Colonic mucosa (tissue), 4 donors: ENCODE measurements around the gene DLEU7. TPM values are rescaled to one million over a fixed set of nuclear protein-coding genes. Genes with fewer than 3 reads are reported as not detected.

Experiments
- DNase-seq: peaks from one replicate; pipeline ENCODE4 v3.0.0-alpha.2; 2020
- H3K27ac ChIP-seq: fragments of 200-600 bp; one replicate; pipeline ENCODE4 v1.8.0; 2021
- H3K27me3 ChIP-seq: fragments of 200-600 bp; one replicate; pipeline ENCODE4 v1.8.0; 2021
- H3K36me3 ChIP-seq: fragments of 200-600 bp; one replicate; pipeline ENCODE4 v1.8.0; 2021
- H3K4me1 ChIP-seq: fragments of 200-600 bp; one replicate; pipeline ENCODE4 v1.8.0; 2021; ENCODE audit warnings: mild to moderate bottlenecking
- H3K4me3 ChIP-seq: fragments of 200-600 bp; one replicate; pipeline ENCODE4 v1.8.0; 2021
- H3K9ac ChIP-seq, 2 donors: one replicate each; pipeline ENCODE4 v1.7.0; 2013; ENCODE audit warnings: control low read depth in 2 of 2, low read depth in 2 of 2, low read length in 2 of 2
- H3K9me3 ChIP-seq: fragments of 200-600 bp; one replicate; pipeline ENCODE4 v1.8.0; 2021
- intact Hi-C: fragments of 100-400 bp; cut with DNase I; formaldehyde crosslinking; loops from one replicate; pipeline ENCODE4 v1.14.1; 2022
- total RNA-seq, 2 donors: library from RNA; stranded (reverse); fragmentation: NEBNext Ultra II Directional in 1 of 2; extraction: Animal tissue kit (Norgen Biotek cat#: 25700) in 1 of 2; gene quantifications; one replicate each; pipeline ENCODE4 v1.2.1, GENCODE V29; 2021
- TF ChIP-seq, protein P1 (sequence below): fragments of 200-600 bp; IDR thresholded peaks from one replicate; pipeline ENCODE4 v1.8.0; 2022; ENCODE audit warnings: antibody characterized with exemption, mild to moderate bottlenecking
- donor health status: healthy.
- donor health status: DM: no; HTN: no; CAD: no.
- donor health status: DM: no; HTN: no; CAD: no.

Gene DLEU7
- total RNA-seq, 2 donors from 2014 or later, result 0.11 TPM; not detected in 1

DNA sequence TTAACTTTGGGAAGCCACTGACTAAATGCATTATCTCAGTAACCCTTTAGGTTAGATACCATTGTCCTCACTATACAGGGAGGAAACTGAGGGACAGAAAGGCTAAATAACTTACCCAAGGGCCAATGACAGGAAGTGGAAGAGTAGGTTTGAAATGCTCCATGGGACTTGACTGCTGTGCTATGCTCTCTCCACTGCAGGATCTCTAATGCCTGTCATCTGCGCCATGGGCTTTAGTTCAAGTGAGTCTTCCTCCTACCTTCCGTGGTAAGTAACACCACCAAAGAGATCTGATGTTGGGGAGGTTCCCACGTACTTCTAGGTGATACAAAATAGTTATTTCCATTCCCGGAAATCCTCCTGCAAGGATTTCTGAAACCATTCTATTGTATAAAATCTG is 3.7 kb downstream of the DLEU7 start:
- Histone ChIP-seq H3K9me3 (no peaks in the 10 kb centered on the region), H3K27ac (no peak overlapping the region), H3K4me3 (no peak overlapping the region), H3K4me1 (no peaks in the 10 kb centered on the region), H3K9ac (no peak overlapping the region), H3K36me3 (no peaks in the 10 kb centered on the region), H3K27me3 (peaks cover 8% of the 10 kb centered on the region)
- DNase-seq, result no peak
- TF ChIP-seq, protein P1, sequence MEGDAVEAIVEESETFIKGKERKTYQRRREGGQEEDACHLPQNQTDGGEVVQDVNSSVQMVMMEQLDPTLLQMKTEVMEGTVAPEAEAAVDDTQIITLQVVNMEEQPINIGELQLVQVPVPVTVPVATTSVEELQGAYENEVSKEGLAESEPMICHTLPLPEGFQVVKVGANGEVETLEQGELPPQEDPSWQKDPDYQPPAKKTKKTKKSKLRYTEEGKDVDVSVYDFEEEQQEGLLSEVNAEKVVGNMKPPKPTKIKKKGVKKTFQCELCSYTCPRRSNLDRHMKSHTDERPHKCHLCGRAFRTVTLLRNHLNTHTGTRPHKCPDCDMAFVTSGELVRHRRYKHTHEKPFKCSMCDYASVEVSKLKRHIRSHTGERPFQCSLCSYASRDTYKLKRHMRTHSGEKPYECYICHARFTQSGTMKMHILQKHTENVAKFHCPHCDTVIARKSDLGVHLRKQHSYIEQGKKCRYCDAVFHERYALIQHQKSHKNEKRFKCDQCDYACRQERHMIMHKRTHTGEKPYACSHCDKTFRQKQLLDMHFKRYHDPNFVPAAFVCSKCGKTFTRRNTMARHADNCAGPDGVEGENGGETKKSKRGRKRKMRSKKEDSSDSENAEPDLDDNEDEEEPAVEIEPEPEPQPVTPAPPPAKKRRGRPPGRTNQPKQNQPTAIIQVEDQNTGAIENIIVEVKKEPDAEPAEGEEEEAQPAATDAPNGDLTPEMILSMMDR, result no peak
- intact Hi-C loops, result no loop called here

DNA sequence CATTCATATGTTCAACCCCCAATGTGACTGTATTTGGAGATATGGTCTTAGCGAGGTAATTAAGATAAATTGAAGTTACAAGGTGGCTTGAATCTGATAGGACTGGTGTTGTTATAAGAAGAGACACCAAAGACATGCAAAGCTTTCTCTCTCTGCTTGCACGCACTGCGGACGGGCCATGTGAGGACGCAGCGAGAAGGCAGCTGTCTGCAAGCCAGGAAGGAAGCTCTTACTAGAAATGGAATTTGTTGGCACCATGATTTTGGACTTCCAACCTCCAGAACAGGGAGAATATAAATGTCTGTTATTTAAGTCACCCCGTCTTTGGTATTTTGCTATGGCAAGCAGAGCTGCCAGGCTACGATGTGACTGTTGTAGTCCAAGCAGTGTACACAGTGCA is 4.8 kb downstream of the DLEU7 start:
- TF ChIP-seq, protein P1, result no peak
- Histone ChIP-seq H3K27ac (no peak overlapping the region), H3K9ac (no peak overlapping the region), H3K36me3 (no peaks in the 10 kb centered on the region), H3K27me3 (peaks cover 7% of the 10 kb centered on the region), H3K4me1 (no peaks in the 10 kb centered on the region), H3K9me3 (no peaks in the 10 kb centered on the region), H3K4me3 (no peak overlapping the region)
- intact Hi-C loops, result no loop called here
- no peak for DNase-seq

DNA sequence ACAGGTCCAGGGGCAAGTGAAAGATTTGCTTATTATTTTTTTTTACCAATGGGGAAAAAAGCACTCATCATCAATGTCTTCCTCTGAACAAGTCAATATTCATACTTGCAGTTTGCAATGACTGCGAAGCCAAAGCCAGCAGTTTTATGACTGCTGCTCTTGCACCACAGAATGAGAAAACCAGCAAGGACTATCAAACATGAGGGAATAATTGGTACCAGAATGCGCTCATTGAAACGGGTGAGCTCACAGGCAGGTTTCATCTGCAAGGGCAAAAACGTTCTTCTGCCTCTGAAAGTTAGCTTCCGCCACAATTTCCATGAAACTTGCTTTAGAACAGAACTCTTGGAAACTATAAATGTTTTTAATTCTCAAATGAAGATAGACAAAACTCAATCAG is 5.5 kb downstream of the DLEU7 start:
- DNase-seq, result no peak
- Histone ChIP-seq H3K4me1 (no peaks in the 10 kb centered on the region), H3K9me3 (no peaks in the 10 kb centered on the region), H3K4me3 (no peak overlapping the region), H3K27me3 (peaks cover under 1% of the 10 kb centered on the region), H3K27ac (no peak overlapping the region), H3K9ac (no peak overlapping the region), H3K36me3 (no peaks in the 10 kb centered on the region)
- TF ChIP-seq, protein P1, result no peak
- intact Hi-C loops, result no loop called here

DNA sequence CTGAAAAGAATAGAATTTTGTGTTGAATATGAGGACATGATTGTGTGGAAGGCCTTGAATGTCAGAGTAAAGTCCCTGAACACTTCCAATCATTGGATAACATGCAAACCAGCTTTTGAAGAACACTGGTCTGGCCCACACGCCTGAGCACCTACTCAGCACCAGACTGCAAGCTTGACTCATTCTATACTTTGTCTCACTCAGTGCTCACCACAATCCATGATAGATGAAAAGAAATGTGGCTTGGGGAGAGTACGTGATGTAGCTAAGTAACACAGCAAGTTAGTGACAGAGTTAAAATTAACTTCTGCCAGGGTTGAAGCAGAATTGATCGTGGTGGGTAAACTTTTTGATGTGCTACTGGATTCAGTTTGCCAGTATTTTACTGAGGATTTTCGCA is 12.0 kb downstream of the DLEU7 start:
- Histone ChIP-seq H3K27ac (no peak overlapping the region), H3K4me1 (no peaks in the 10 kb centered on the region), H3K9ac (no peak overlapping the region), H3K27me3 (no peaks in the 10 kb centered on the region), H3K9me3 (no peaks in the 10 kb centered on the region), H3K4me3 (no peak overlapping the region), H3K36me3 (no peaks in the 10 kb centered on the region)
- TF ChIP-seq, protein P1, result no peak
- DNase-seq, result no peak
- intact Hi-C loops, result no loop called here

DNA sequence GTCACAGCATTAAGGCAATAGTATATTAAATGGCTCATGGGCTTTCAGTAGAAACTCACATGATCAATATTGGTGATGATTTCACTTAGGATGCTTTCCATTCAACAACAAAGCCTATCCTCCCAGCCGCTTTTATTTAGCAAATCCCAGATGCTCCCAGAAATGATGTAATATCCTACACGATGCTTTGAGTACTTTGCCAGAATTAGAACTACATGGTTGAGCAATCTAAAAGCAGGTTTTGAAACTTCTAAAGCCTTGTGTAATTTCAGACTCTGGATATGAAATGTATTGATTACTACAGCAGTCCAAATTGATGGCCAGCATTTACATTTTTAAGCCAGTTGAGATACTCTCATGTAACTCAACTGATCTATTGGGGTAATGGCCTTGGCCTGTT is 13.6 kb downstream of the DLEU7 start:
- intact Hi-C loops, result no loop called here
- no peaks in the 10 kb centered on the region for H3K36me3 ChIP-seq
- H3K27me3 ChIP-seq, result no peaks in the 10 kb centered on the region
- H3K27ac ChIP-seq, result no peak overlapping the region
- no peaks in the 10 kb centered on the region for H3K9me3 ChIP-seq
- no peak overlapping the region for H3K4me3 ChIP-seq
- no peak overlapping the region for H3K9ac ChIP-seq
- TF ChIP-seq, protein P1, result no peak
- no peaks in the 10 kb centered on the region for H3K4me1 ChIP-seq
- no peak for DNase-seq

DNA sequence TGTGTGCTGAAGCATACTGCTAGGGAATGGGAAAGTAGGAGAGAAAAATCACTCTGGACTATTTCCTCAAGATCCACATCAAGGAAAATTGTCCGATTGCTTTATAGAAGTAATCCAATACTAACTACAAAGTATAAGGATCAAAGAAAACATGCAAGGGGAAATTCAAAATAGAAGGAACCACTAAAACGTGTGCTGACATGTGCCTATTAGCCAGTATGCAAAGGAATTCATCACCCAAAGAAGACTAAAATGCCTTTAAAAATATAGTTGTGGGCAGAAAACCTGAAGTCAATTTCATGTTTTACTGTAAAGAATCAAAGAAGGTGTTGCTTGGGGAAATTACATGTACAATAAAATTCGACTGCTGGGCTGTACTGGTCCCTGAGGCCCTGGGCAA is 14.3 kb downstream of the DLEU7 start:
- TF ChIP-seq, protein P1, result no peak
- H3K9ac ChIP-seq, result no peak overlapping the region
- no peaks in the 10 kb centered on the region for H3K4me1 ChIP-seq
- H3K27me3 ChIP-seq, result no peaks in the 10 kb centered on the region
- no peak overlapping the region for H3K27ac ChIP-seq
- DNase-seq, result no peak
- intact Hi-C loops, result no loop called here
- H3K4me3 ChIP-seq, result no peak overlapping the region
- H3K36me3 ChIP-seq, result no peaks in the 10 kb centered on the region
- H3K9me3 ChIP-seq, result no peaks in the 10 kb centered on the region
